PC-3 (cell line): ENCODE results near the gene FRAT2.

Experiments
- EZH2 ChIP-seq: fragments of 300-600 bp; sonication (generic); IDR thresholded peaks from one replicate; pipeline ENCODE4 v1.6.1; 2017; ENCODE audit warnings: antibody characterized with exemption, mild to moderate bottlenecking, low read length; ENCODE audit not compliant: unreplicated experiment
- EZH2phosphoT487 ChIP-seq: fragments of 300-600 bp; sonication (generic); IDR thresholded peaks from 2 replicates; pipeline ENCODE4 v1.6.1; 2018; ENCODE audit warnings: mild to moderate bottlenecking, antibody characterized with exemption, low read length, borderline replicate concordance

GRCh38 chr10:97325754-97326153 is 8.8 kb downstream of the FRAT2 start:
- TF ChIP-seq EZH2phosphoT487 (no peak), EZH2 (no peak)
